HG03432 (cell line): ENCODE measurements around the gene LHX6.
A peak's percentile ranks its signal among the peaks of the same experiment; 100 is the strongest.

Experiments used
- ATAC-seq: cut with Tn5 transposase; IDR thresholded peaks from one replicate; pipeline ENCODE4 v1.9.1; 2021; ENCODE audit warnings: mild to moderate bottlenecking, moderate library complexity; ENCODE audit not compliant: unreplicated experiment

LHX6 gene

DNA sequence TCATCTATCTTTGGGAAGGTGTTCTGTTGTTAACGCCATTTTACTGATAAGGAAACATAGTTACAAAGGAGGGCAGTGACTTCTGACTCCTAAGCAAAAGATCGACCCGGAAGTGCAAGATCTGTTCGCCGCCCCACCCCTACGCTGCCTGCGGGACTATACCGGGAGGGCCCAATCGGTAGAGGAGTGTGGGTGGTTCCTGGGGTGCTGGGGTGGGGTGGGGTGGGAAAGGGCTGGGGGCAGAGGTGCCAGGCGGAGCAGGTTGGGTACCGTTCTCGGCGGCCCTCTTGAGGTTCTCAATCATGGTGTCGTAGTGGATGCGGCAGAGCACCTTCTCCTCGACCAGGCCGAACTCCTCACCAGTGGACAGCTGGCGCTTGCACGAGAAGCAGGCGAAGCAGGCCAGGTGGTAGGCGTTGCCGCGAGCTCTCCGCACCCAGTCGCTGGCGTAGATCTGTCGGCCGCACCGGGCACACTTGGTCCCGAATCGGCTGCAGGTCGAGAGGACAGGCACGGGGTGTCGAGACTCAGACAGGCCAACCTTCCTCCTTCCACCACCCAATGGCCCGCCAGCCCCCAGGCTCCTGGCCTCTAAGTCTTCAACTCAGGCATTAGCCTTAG is 11.8 kb downstream of the LHX6 start:
- ATAC-seq = no peak

DNA sequence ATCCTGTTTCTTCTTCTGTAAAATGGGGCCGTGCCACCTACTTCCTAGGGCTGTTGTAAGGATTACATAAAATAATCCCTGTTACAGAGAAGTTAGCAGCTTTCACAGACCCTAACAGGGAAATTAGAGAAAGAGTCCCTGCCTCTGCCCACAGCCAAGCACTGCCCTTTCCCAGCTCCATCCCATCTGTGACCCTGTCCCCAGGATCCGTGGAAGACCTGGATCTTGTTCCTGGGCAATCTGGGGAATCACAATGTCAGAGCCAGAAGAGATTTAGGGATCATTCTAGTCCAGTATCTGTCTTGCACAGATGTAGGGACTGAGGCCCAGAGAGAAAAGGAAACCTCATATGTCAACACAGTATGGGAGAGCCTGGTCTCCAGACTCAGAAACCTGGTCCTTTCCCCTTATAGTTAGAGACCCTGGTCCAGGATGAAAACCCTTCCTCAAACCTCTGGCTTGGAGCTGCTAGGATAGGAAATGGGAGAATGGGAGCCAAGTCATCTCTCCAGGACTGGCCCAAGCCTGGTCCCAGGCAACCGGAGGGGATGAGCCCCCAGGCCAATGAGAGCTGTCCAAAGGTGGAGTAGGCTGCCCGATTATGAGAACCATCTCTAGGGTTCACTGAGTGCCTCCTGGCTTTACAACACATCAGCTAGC is 12.5 kb downstream of the LHX6 start:
- no peak for ATAC-seq

GRCh38 chr9:122215663-122216062 is 13.1 kb downstream of the LHX6 start:
- no peak for ATAC-seq

- no peak for ATAC-seq
Observed at GRCh38 chr9:122214507-122214906, 14.2 kb downstream of the LHX6 start.

GRCh38 chr9:122213589-122214413 is 15.0 kb downstream of the LHX6 start:
- peak; percentile 57 for ATAC-seq

DNA sequence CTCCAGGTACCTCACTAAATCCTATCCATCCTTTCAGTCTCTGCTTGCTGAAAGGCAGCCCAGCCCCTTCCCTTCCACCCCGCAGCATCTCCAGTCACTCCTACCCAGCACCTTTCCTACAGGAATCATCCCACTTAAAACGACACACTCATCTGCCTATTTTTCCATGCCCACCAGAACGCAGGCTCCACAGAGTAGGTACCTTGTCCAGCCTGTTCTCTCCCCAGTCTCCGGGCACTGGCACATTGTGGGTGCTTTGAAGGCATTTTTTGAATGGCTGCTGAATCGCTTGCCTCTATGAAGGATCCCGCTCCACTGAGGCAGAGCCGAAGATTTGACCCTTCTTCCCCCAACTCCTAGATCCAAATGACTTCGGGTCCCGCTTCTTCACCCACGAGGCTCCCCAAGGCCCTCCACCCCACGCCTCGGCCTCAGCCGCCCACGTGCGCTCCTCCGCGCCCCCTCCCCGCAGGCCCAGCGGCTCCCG is 15.6 kb downstream of the LHX6 start:
- ATAC-seq = no peak

DNA sequence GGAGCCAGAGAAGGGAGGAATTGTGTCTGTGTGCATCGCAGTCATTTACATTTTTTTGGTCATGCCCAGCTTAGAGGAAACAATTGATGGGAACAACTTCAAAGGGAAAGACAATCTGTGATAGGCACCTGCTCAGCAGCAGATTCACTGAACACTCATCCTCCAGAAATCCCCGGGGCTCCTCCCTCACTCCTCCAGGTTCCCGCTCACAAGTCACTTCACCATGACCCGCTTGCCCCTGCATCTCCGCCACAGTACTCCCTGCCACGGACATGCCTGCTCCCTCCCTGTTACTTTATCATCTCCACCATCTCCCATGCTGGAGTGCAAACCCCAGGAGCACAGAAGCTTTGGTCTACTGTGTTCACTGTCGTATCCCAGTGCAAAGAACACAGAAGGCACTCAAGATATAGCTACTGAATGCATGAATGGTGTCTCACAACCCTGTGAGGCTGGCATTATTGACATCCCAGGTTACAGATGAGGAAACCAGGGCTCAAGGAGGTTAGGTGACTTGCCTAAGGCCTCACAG is 16.2 kb downstream of the LHX6 start:
- ATAC-seq = no peak

GRCh38 chr9:122209451-122209850 is 19.3 kb downstream of the LHX6 start:
- ATAC-seq = no peak

DNA sequence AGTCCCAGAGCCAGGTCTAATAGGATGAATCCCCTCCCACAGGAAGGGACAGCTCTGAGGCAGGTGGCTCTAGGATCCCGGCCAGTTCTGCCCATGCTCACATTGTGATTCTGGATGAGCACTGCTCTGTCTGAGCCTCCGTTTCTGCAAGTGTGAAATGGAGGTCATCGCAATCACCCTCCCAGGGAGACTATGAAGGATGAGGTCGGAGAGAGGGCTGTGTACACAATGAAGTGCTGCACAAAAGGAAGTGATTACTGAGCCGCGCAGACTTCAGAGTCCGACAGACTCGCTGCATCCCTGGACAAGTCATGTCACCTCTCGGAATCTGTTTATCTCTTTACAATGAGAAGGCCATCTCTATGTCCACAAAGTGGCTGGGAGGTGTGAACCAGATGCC is 21.7 kb downstream of the LHX6 start:
- ATAC-seq = no peak

DNA sequence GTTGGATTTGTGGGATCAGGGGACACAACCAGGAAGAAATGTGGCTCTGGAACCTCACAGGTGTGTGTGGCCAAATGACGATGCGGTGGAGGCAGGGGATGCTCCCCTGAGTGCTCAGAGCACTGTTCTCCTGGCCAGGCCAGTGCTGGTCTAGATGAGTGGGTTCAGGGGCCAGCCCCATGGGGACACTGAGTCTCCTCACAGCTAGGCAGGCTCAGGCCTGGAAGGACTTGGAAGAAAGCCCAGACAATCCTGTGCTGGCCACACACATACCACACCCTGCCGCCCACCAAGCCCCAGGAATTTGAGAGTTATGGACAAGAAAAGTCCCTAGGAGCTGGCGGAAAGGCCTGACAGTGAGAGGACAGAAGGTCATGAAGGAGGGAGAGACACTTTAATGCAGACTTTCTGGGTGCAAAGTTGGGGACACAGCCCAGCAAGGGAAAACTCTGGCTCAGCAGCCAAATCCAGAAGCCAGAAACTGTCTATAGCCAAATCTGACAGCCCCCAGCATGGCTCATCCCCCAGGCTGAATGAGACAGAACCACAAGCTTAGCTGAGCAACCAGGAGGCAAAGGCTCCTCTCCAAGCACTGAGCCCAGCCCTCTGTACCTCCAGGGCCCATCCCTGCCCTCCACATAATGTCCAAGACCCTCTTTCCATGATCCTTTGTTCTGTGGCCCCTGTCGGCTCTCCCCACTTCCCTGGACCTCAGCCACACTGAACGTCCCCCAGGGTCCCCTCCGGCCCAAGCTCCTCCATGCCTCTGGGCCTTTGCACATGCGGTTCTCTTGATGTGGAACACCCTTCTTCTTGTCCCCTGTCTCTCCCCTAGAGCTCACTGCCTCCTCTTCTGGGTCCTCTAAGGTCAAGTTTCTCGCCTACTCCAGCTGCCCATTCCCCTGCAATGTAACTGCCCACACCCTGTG is 22.4 kb downstream of the LHX6 start:
- no peak for ATAC-seq

DNA sequence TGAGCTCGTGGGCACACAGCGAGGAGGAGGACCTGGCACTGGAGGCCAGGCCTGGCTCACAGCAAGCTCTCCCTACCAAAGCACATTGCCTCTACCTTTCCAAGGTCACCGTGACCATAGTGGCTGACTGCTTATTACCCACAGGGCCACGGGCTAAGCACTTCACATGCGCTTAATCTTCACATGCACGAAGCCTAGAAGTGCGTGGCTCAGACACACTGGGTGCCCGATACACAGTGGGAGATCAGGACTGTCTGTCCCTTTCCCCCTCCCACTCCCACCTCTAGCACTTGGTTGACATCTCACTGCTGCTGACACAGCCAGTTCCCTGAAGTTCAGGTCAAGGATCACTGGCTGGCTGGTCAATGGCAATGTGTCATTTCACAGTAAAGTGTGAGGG is 23.6 kb downstream of the LHX6 start:
- ATAC-seq = no peak

DNA sequence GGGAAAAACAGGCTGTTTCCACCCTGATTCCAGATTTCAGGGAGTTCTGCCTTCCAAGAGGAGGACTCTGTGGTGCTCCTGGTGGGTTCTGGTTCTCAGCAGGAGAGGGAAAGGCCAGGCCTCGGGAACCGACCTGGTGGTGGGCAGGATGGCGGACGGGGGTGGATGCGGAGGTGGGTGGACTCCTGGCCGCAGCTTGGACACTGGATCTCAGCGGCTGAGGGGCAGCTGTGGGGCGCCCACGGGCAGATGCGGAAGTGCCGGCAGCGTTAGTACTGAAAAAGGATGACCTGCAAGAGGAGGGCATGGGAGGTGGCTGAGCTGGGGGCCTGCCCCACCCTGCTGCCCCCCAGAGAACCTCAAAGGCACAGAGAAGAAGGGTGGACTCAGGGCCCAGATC is 24.3 kb downstream of the LHX6 start:
- ATAC-seq = no peak

DNA sequence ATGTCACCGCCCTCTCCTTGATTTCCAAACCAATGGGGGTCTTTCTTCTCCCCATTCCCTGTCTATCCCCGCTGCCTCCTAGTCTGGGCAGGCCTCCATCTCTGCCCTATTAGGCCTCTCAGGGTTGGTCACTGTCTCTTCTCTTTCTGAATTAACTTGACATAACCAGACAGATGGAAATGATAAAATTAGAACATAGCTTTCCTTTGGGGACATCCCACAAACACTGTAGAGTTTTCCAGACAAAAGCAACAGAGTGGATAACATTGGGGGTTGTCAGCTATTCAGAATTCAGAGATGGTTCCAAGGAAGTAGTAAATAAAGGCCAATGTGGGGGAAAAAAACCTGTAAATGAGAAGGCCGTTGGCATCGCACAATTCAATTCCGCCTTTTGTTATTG is 24.7 kb downstream of the LHX6 start:
- ATAC-seq = no peak

- ATAC-seq = no peak
Observed at GRCh38 chr9:122202111-122202510, 26.6 kb downstream of the LHX6 start.

- no peak for ATAC-seq
Observed at GRCh38 chr9:122201641-122202040, 27.1 kb downstream of the LHX6 start.

DNA sequence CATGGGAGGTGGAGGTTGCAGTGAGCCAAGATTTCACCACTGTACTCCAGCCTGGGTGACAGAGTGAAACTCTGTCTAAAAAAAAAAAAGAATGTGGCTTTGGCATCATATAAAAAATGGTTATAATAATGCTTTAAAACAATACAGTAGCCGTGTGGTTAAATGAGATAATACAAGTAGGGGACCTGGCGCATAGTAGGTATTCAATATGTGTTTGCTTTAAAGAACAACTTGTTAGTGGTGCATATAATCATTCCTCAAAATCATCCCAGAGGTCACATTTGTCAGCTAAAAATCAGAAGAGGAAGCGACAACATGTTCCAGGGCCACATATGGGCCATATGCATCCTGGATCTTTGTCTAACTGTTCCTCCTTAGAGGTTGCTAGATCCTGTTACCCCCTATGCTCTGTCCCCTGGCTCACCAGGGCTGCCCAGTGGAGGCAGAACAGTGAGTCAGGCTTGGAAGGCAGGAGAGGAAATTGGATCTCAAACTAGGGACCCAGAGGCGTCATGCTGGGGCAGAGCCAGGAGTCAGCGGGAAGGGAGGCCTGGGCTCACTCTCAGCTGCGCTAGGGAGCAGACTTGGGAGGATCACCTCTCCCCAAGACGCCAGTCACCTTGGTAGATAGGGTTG is 27.7 kb downstream of the LHX6 start:
- ATAC-seq = no peak

DNA sequence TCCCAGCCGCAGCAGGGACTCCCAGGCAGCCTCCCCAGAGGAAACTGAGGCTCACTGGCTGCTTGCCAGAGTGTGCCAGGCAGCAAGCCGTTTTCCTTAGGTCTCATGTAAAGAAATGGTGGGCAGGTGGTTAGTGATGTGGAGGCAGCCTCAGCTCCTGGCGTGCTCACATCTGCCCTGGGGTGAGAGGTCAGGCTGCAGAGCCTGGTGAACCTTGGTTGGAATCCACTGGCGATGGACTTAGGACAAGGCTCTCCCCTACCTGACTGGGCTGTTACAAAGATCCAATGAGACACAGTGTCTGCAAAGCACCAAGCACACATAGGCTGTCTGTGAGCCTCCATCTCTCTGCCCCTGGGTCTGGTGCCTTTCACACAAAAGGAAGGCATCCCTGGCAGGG is 30.9 kb downstream of the LHX6 start:
- ATAC-seq = no peak

DNA sequence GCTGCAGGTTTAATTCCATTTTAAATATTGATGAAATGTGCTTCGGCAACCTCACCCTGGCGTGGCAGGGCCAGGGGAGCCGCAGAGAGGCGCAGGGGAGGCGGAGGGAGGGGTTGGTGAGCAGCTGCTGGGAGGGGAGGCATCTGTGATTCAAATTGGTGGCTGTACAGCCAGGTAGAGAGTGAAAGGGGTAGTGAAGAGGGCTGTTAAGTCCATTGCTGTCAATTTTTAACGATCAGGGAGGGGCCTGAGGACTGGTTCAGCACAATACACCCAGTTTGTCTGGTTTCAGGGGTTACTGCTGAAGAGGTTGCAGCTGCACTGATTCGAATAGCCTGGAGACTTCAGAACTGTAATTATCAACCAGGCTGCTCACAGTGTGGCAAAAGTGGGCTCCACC is 31.3 kb downstream of the LHX6 start:
- ATAC-seq = no peak

DNA sequence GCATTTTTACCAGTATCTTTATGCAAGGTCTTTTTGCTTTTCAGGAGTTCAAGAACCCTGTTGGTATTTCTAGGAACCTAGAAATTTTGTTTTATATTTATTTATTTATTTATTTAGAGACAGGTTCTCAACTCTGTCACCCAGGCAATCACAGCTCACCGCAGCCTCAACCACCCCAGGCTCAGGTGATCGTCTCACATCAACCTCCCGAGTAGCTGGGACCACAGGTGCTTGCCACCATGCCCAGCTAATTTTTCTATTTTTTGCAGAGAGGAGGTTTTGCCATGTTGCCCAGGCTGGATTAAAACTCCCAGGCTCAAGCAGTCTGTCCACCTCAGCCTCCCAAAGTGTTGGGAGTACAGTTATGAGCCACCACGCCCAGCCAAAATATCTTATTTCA is 32.9 kb downstream of the LHX6 start:
- no peak for ATAC-seq

DNA sequence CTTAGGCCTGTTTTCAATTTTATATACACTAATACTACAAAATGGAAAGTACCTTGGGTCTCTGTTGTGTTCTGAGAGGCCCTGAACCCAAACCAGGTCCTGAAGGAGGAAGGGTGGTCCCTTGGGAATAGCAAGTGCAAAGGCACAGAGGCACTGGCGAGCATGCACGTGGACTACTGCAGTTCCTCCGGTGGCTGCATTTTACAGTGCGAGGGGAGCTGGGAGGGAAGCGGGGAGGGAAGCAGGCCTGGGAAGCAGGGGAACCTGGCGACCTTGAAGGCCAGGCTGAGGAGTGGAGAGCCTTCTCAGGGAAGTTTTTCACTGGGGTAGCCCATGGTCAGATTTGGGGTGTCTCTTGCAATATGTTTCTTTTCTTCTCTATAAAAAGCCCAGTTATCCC is 35.1 kb downstream of the LHX6 start:
- ATAC-seq = no peak
